Ramos (cell line): ENCODE results near the gene SH3BP2.

ENCODE experiments used
- in situ Hi-C: fragments of 300-500 bp; cut with MboI; formaldehyde crosslinking; loops from one replicate; pipeline ENCODE4 v1.14.3; 2022; ENCODE audit warnings: low sequenced_read_pairs; ENCODE audit not compliant: unreplicated experiment

SH3BP2 gene

GRCh38 chr4:2829933-2830451, 37.1 kb downstream of the SH3BP2 start:
- in situ Hi-C loops, result no loop called here

DNA sequence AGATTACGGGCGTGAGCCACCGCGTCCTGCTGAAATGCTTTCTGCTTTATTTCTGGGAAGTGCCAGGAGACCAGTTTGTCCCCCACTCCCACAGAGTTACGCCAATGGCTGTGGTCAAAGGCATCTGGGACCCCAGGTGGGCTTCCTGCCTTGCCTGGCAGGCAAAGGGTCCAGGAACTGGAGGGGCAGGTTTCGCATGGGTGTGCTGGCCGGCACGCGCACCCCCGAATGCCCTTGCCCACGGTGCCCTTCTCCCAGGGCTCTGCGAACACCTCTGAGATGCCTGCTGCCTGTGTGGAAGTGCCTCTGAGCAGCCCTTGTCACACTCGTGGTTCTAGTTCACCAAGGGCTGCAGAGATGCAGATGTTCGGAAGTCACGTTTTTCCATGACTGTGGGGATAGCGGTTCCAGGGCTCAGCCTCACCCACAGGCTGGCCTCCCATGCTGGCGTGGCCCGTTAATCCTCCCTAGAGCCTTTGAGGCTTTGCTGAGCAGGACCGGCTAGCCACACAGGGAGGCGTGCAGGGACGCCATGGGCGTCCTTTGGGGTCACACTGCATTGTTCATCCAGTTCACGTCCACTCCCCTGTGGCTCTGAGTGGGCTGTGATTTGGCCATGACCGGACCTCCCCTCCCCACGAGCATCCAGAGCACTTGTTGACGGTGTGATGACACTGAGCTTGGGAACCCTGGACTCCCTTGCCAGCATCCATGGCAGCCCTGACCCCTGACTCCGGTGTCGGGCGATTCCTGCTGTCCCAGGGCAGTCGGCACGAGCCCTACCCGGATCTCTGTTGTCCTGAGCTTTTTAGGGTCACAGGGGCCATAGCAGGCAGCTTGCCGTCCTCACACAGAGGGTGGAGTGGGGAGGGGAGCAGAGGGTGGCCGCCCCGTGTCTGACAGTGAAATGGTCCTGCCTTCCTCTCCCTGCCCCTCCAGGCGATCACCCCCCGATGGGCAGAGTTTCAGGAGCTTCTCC, 38.0 kb downstream of the SH3BP2 start:
- in situ Hi-C loops, result no loop called here

DNA sequence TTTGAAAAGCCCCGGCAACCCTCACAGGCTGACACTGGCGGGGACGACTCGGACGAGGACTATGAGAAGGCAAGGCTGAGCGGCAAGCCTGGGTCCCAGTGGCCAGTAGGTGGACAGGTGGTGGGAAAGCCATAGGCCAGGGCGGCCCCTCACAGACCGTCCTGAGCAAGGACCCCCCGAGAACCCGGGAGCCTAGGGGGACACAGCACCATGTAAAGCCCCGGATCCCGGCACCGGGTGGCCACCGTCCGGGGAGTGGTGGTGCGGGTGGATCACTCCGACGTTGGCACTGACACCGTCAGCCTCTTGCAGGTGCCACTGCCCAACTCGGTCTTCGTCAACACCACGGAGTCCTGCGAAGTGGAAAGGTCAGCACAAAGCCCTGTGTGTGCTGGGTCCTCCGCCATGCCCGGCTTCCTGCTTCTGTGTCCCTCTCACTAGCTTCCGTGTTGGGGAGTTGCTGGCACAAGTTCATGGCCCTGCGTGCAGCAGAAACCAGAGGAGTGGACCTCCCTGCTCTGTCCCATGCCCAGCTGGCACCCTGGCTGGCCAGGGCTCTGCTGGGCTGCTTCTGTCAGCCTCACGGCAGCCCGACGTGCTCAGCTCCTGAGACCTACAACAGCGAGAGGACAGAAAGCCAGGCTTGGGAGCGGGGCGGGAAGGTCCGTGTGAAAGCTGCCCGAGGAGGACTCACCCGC, 38.9 kb downstream of the SH3BP2 start:
- in situ Hi-C loops, result no loop called here

DNA sequence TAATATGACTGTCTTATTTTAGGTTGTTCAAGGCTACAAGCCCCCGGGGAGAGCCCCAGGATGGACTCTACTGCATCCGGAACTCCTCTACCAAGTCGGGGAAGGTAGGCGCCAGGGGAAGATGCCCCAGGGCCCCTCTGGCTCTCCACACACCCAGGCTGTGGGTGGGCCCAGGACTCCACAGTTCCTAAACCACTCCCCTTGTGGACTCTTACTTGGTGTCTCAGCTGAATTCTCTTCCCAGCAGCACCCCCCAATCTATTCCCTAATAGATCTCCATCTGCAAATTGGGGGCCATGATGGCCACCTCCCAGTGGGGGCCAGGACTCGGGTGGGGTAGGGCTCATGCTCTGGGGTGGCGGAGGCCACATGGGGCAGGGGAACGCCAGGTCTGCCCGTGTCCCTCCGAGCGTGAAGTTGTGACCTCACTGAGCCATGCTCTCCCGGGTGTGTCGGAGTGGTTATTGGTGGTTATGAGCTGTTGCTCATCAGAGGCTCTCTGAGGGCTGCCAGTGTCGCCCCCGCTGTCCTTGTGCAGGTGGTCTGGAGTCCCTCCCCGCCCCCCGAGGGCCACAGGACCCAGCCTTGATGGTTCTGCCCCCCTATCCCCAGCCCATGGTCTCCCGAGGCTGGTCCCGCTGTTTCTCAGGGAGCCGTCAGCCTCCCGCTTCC, 39.6 kb downstream of the SH3BP2 start:
- in situ Hi-C loops, result no loop called here

- in situ Hi-C loops, result no loop called here
Measured at GRCh38 chr4:2832981-2833670, 40.2 kb downstream of the SH3BP2 start.

- in situ Hi-C loops, result no loop called here
Measured at GRCh38 chr4:2833671-2834000, 40.8 kb downstream of the SH3BP2 start.

- in situ Hi-C loops, result no loop called here
Measured at GRCh38 chr4:2834001-2834921, 41.4 kb downstream of the SH3BP2 start.

DNA sequence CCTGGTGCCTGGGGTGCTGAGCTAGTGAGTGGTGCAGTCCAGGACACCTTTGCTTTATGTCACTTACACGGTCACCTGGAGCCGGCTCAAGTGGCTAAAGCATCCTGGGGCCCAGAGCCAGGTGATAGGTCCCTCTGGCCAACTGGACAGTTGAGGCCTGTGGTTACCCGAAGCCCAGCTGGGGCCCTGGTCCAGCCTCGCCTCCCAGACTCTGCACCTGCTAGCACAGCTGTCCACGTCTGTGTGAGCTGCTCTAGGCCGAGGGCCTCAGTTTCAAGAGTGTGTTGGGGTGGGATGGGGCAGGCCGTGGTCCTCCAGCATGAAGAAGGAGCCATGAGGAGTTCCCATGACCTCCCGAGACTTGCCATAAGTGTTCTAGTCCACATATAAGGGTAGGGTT, 43.1 kb downstream of the SH3BP2 start:
- in situ Hi-C loops, result no loop called here

DNA sequence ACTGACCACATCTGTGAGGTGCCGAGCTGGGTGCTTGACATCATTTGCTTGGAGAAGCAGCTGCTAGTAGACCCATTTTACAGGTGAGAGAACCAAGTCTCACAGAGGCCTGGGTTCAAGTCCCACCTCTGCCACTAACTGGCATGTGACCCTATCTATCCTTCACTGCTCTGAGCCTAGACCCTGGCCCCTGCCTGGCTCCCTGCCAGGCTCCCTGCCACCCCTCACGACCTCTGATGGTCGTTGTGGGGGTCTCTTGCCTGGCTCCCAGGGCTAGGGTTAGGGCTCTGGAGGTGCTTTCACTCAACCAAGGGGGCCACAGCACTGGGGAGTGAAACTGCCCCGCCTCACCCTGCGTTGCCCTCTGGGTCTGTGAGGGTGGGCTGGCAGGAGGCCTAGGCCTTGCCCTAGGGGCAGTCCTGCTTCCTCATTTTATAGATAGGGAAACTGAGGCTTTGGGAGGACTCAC, 43.5 kb downstream of the SH3BP2 start:
- in situ Hi-C loops, result no loop called here

- in situ Hi-C loops, result no loop called here
Measured at GRCh38 chr4:2837110-2837903, 44.4 kb downstream of the SH3BP2 start.

GRCh38 chr4:2837904-2838496, 45.1 kb downstream of the SH3BP2 start:
- in situ Hi-C loops, result no loop called here

GRCh38 chr4:2839060-2839459, 46.2 kb downstream of the SH3BP2 start:
- in situ Hi-C loops, result no loop called here

DNA sequence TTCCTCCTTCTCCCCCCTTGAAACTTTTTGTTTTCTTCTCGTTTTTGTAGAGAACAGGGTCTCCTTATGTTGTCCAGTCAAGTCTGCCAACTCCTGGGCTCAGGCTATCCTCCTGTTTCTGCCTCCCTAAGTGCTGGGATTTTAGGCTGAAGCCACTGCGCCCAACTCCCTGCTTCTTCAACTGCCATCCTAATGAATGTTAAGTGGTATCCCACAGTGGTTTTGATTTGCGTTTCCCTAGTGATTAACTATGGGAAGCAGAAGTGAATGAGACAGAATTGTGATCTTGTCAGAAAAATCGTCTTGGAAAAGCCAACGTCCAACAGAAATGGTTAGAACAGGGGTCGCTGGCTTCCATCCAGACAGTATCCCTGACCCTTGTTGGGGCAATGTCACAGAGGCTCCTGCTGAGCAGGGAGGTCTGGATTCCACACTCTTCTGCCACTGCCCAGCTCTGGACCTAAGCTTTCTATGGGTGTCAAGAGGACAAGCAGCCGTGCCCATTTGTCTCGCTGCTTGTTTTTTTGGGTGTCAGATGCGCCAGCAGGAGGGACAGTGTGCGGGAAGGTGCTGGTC, 49.9 kb downstream of the SH3BP2 start:
- in situ Hi-C loops, result no loop called here

DNA sequence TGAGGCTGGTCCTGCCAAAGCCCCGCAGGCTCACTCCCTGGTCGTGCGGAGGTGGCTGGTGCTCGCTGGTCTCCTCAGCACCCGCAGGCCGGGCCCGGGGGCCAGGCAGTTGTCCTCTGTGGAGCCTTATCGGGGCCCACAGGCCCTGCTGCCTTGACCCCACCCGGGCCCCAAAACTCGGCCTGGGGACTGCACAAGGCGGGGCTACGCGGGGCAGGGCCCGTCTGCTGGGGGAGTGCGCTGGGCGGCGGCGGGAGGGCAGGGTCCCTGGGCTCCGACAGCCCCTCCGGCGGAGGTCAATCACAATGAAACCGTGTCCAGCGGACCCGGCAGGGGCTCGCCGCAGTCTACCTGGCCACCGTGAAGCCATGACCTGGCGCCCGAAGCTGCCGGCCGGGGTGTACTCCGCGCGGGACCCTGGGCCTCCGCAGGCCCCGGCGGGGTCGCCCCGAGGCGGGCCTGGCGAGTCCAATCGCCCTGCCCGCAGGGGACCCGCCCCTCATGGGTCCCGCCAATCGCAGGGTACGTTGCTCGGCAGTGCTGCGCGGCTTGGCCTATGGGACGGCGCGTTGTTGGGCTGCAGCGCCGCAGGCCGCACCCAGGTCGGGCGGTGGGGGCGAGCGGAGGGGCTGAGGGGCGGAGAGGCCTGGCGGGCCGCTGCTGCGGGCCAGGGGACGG, 50.5 kb downstream of the SH3BP2 start, which contains the start of gene ADD1:
ADD1 (plus strand) TSS at position 582 of the 678 bp plus-strand sequence. CDS start 32,072 bp downstream, outside the sequence.
- in situ Hi-C loops, result no loop called here

GRCh38 chr4:2843941-2844584, 51.2 kb downstream of the SH3BP2 start:
- in situ Hi-C loops, result no loop called here

- in situ Hi-C loops, result no loop called here
Measured at GRCh38 chr4:2846172-2846571, 53.3 kb downstream of the SH3BP2 start.
